Endothelial cell (in vitro differentiated cells): ENCODE data around the gene GPR157. TPM values are rescaled to one million over a fixed set of nuclear protein-coding genes. Genes with fewer than 3 reads are reported as not detected.
"Not testable (repeated sequence)": the region's sequence is repeated elsewhere in the genome, so short reads cannot be mapped to it uniquely, and the experiment has no call there.

Source experiments
- DNase-seq: peaks from one replicate; pipeline ENCODE4 v3.0.0; 2021; ENCODE audit warnings: low spot score
- H3K27ac Mint-ChIP-seq: one replicate; pipeline ENCODE4 v1.8.0; 2021; ENCODE audit warnings: mixed read lengths, inconsistent platforms; ENCODE audit not compliant: unreplicated experiment
- H3K27me3 Mint-ChIP-seq: one replicate; pipeline ENCODE4 v1.8.0; 2021; ENCODE audit warnings: mild to moderate bottlenecking, moderate library complexity, mixed read lengths, inconsistent platforms; ENCODE audit not compliant: unreplicated experiment
- H3K36me3 Mint-ChIP-seq: one replicate; pipeline ENCODE4 v1.8.0; 2021; ENCODE audit warnings: mild to moderate bottlenecking, low read depth, mixed read lengths, inconsistent platforms; ENCODE audit not compliant: unreplicated experiment
- H3K4me1 Mint-ChIP-seq: one replicate; pipeline ENCODE4 v1.8.0; 2021; ENCODE audit warnings: mild to moderate bottlenecking, mixed read lengths, inconsistent platforms; ENCODE audit not compliant: unreplicated experiment
- H3K4me3 Mint-ChIP-seq: one replicate; pipeline ENCODE4 v1.8.0; 2021; ENCODE audit warnings: mild to moderate bottlenecking, mixed read lengths, inconsistent platforms; ENCODE audit not compliant: unreplicated experiment
- H3K9me3 Mint-ChIP-seq: one replicate; pipeline ENCODE4 v1.8.0; 2021; ENCODE audit warnings: mixed read lengths, inconsistent platforms; ENCODE audit not compliant: unreplicated experiment
- total RNA-seq: library from RNA; stranded (reverse); fragmentation: NEBNext Ultra II Directional; extraction: Animal tissue kit (Norgen Biotek cat#: 25700); gene quantifications from one replicate; pipeline ENCODE4 v1.2.1, GENCODE V29; 2021; ENCODE audit not compliant: unreplicated experiment
- TF ChIP-seq, protein P1 (sequence below): fragments of 200-600 bp; sonication (generic); IDR thresholded peaks from one replicate; pipeline ENCODE4 v1.5.0; 2021; ENCODE audit warnings: antibody characterized with exemption; ENCODE audit not compliant: unreplicated experiment

Gene GPR157
- total RNA-seq, 1 donor from 2014 or later: 2.8 TPM

DNA sequence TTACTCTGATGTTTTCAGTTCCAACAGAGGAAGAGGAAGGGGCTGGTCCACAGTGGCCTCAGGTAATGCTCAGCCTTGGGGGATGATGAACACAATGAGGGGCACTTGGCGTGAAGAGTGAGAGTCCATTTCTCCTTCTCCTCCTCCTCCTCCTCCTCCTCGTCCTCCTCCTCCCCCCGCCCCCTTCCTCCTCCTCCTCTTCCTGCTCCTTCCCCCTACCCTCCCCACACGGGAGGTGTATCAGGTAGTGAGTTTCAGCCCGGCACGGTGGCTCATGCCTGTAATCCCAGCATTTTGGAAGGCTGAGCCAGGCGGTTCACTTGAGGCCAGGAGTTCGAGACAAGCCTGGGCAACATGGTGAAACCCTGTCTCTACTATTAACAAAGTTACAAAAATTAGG is 17.3 kb upstream of the GPR157 start:
- H3K27ac Mint-ChIP-seq: no peak overlapping the region
- TF ChIP-seq, protein P1, sequence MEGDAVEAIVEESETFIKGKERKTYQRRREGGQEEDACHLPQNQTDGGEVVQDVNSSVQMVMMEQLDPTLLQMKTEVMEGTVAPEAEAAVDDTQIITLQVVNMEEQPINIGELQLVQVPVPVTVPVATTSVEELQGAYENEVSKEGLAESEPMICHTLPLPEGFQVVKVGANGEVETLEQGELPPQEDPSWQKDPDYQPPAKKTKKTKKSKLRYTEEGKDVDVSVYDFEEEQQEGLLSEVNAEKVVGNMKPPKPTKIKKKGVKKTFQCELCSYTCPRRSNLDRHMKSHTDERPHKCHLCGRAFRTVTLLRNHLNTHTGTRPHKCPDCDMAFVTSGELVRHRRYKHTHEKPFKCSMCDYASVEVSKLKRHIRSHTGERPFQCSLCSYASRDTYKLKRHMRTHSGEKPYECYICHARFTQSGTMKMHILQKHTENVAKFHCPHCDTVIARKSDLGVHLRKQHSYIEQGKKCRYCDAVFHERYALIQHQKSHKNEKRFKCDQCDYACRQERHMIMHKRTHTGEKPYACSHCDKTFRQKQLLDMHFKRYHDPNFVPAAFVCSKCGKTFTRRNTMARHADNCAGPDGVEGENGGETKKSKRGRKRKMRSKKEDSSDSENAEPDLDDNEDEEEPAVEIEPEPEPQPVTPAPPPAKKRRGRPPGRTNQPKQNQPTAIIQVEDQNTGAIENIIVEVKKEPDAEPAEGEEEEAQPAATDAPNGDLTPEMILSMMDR: no peak
- no peaks in the 10 kb centered on the region for H3K4me1 Mint-ChIP-seq
- no peak overlapping the region for H3K4me3 Mint-ChIP-seq
- peaks cover 2% of the 10 kb centered on the region for H3K27me3 Mint-ChIP-seq
- no peak for DNase-seq
- H3K9me3 Mint-ChIP-seq: no peaks in the 10 kb centered on the region
- peaks cover 4% of the 10 kb centered on the region for H3K36me3 Mint-ChIP-seq

DNA sequence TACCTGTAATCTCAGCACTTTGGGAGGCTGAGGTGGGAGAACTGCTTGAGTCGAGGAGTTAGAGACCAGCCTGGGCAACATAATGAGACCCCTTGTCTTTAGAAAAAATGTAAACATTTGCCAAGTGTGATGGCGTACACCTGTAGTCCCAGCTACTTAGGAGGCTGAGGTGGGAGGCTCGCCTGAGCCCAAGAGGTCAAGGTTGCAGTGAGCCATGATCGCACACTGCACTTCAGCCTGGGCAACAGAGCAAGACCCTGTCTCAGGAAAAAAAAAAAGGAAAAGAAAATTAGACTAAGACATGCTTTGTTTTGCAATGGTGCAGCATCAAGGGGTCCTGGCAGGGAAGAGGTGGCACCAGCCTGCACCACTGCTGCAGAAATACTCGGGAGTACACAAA is 16.8 kb upstream of the GPR157 start:
- no peak for DNase-seq
- Mint-ChIP-seq H3K4me1 (no peaks in the 10 kb centered on the region), H3K36me3 (no peaks in the 10 kb centered on the region), H3K27me3 (peaks cover 2% of the 10 kb centered on the region), H3K4me3 (no peak overlapping the region), H3K27ac (no peak overlapping the region), H3K9me3 (no peaks in the 10 kb centered on the region)
- TF ChIP-seq, protein P1: no peak

DNA sequence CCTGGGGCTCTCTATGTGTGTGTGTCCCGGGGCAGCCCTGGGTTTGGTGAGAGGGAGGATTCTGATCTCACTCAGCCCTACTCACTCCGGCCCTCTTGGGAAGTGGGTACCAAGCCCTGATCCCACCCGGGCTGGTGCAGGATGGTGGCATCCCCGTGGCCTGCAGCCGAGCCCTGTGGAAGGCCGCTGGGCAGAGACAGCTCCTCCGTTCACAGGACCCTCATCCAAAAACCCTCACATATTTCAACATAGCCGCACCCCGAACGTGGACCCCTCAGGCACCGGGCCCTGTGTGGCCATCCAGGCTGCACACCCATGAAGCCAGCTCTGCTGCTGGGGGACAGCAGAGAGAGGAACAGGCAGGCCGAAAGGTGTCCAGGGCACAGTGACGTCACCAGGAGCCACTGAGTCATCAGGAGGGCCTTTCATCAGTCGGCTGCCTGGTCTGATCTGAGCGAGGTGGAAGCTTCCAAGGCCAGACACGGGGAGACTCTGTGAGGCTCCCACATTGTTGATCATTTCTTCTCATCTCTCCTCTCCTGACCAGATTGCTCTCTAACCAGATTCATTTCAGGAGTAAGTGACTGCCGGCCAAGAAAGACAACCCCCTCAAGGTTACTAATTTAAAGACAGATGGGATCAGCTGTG is 16.2 kb upstream of the GPR157 start:
- H3K9me3 Mint-ChIP-seq: no peaks in the 10 kb centered on the region
- H3K4me3 Mint-ChIP-seq: no peak overlapping the region
- peaks cover 2% of the 10 kb centered on the region for H3K27me3 Mint-ChIP-seq
- no peaks in the 10 kb centered on the region for H3K4me1 Mint-ChIP-seq
- no peaks in the 10 kb centered on the region for H3K36me3 Mint-ChIP-seq
- H3K27ac Mint-ChIP-seq: no peak overlapping the region
- no peak for DNase-seq
- TF ChIP-seq, protein P1: no peak

DNA sequence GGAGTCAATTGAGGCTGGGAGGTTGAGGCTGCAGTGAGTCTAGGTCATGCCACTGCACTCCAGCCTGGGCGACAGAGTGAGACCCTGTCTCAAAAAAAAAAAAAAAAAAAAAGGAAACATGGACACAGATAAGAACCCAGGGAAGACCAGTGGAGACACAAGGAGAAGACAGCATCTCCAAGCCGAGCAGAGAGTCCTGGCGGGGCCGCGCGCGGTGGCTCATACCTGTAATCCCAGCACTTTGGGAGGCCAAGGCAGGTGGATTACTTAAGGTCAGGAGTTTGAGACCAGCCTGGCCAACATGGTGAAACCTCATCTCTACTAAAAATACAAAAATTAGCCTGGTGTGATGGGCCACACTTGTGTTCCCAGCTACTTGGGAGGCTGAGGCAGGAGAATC is 15.6 kb upstream of the GPR157 start:
- H3K4me1 Mint-ChIP-seq, DNase-seq, H3K27ac Mint-ChIP-seq, H3K9me3 Mint-ChIP-seq, H3K27me3 Mint-ChIP-seq, H3K36me3 Mint-ChIP-seq, H3K4me3 Mint-ChIP-seq: not testable (repeated sequence)

DNA sequence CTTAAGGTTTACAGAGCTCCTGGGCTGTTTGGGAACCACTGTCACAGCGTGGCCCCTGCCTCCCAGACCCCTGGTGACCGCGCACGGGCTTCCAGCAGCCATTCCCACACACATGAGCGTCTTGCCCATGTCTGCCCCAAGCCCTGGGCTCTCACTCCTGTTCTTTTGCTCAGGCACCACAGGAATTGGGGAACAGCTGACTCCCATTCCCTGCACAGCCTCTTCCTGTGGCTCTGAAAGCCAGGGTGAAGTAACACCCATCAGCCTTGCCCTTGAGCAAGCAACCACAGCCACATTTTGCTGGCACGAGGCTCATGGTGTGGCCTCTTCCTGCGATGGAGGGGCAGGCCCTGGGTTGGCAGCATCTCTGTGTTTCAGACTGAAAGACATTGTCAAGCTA is 14.3 kb upstream of the GPR157 start:
- Mint-ChIP-seq H3K27me3 (peaks cover 2% of the 10 kb centered on the region), H3K4me1 (no peaks in the 10 kb centered on the region), H3K4me3 (no peak overlapping the region), H3K36me3 (no peaks in the 10 kb centered on the region), H3K9me3 (no peaks in the 10 kb centered on the region), H3K27ac (no peak overlapping the region)
- TF ChIP-seq, protein P1: no peak
- no peak for DNase-seq
